GM12875 (cell line): ENCODE measurements around the gene FSTL5.

Source experiments
- H3K4me3 ChIP-seq: one replicate; pipeline ENCODE4 v1.5.1; 2011; ENCODE audit warnings: low read depth, low read length, control low read depth
- TF ChIP-seq, protein P1 (sequence below): IDR thresholded peaks from 2 replicates; pipeline ENCODE4 v1.5.1; 2011; ENCODE audit warnings: low read depth, mild to moderate bottlenecking, control low read depth, inconsistent platforms, low read length, moderate library complexity, borderline replicate concordance; ENCODE audit not compliant: insufficient read depth

FSTL5 gene

GRCh38 chr4:161920304-161921052 lies 243.3 kb downstream of the FSTL5 start:
- TF ChIP-seq, protein P1, sequence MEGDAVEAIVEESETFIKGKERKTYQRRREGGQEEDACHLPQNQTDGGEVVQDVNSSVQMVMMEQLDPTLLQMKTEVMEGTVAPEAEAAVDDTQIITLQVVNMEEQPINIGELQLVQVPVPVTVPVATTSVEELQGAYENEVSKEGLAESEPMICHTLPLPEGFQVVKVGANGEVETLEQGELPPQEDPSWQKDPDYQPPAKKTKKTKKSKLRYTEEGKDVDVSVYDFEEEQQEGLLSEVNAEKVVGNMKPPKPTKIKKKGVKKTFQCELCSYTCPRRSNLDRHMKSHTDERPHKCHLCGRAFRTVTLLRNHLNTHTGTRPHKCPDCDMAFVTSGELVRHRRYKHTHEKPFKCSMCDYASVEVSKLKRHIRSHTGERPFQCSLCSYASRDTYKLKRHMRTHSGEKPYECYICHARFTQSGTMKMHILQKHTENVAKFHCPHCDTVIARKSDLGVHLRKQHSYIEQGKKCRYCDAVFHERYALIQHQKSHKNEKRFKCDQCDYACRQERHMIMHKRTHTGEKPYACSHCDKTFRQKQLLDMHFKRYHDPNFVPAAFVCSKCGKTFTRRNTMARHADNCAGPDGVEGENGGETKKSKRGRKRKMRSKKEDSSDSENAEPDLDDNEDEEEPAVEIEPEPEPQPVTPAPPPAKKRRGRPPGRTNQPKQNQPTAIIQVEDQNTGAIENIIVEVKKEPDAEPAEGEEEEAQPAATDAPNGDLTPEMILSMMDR = no peak
- no peak overlapping the region for H3K4me3 ChIP-seq

DNA sequence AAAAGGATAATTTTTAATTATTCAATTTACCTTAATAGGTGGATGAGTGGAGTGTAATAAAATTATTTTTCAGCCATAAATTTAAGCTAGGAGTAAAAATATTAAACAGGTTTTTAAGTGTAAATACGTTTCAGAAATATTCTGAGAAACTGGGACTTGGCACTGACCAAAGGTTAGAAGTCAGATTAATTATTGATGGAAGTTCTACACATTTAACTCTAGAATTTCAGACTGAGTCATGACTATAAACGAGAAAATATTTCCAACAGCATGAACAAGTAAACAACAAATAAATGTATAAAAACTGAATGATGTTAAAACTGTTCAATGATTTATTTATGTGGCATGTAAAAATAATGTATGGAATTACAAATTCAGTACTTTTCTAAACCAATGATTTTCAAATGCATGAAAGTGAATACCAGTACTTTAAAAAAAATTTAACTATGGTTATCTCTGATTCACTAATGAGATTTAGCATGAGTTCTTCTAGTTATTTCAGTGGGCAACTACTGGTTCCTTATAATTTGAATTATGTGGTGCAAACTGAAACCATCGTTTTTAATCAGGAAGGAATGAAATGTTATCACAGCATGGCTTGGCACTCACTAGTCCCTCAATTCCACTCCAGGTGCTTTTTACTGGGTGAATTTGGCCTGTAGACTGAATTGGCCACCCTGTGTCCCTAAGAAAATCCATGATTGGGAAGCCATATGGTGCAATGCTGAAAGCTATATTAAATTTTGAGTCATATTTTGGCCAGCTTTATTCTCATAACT lies 244.2 kb downstream of the FSTL5 start:
- TF ChIP-seq, protein P1 = no peak

DNA sequence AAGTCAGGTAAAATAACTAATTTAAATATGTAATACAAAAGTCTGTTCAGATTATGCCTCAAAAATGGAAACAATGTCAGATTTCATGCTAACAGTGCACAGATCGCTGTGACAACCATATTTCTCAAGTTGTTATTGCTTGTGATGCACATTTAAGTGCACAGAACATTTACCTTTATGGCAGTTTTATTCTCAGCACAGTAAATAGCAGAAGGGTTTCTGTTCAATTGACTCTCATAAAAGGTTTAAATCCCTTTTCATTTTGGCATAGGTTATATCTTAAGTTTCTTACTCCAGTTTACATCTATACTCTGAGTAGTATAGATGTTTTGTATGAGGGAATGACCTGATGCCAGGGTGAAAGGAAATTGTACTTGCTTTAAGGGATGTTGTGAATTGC lies 247.8 kb downstream of the FSTL5 start:
- TF ChIP-seq, protein P1 = no peak
- no peak overlapping the region for H3K4me3 ChIP-seq

More for the DNA sequence above, 244.2 kb downstream of the FSTL5 start:
- H3K4me3 ChIP-seq = no peak overlapping the region

GRCh38 chr4:161907590-161907955 lies 256.2 kb downstream of the FSTL5 start:
- H3K4me3 ChIP-seq = no peak overlapping the region
- TF ChIP-seq, protein P1 = no peak

DNA sequence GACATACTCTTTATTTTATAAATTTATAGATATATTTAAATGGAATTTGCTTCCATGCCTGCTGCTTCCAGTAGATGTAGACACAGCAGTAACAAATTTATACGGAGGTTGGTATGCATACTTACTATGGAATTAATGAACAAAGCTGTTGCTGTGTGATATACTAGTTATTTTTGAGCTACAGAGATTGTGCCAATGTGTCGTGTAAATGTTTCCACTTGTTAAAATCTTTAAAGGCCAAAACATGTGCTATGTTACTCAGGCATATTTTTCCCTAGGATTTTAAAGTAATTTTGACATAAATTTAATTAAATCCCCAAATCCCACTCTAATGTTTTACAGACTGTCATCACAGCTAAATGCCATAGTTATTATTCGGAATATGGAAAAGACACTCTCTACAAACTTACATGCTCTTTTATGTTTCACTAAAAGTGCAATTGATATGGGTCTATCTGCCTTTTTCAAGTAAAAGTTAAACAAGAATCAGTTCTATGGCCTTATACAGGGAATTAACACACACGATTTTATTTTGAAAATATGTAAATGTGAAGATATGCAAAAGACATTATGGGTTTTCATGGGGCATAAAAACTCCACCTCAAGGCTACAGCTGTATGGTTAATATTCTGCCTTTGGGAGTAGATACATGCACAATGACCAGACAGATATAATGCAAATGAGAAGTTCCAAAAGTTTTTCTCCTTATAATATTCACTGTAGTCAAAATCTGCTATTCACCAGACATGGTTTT lies 256.8 kb downstream of the FSTL5 start:
- H3K4me3 ChIP-seq = no peak overlapping the region
- TF ChIP-seq, protein P1 = no peak

- TF ChIP-seq, protein P1 = no peak
- no peak overlapping the region for H3K4me3 ChIP-seq
Observed at GRCh38 chr4:161900110-161900509, 263.7 kb downstream of the FSTL5 start.
